Activated CD4-positive, alpha-beta T cell treated with anti-CD3 and anti-CD28 coated beads, Interleukin-10, Interleukin-2, amounts not matched to agents 100 ng/mL and 50 ng/mL, durations not matched to agents 16 hours and 8 hours (primary cell): ENCODE data around the gene YPEL3.

ENCODE experiments used
- DNase-seq: peaks from one replicate; pipeline ENCODE4 v3.0.0-alpha.2; 2020

The YPEL3 gene

DNA sequence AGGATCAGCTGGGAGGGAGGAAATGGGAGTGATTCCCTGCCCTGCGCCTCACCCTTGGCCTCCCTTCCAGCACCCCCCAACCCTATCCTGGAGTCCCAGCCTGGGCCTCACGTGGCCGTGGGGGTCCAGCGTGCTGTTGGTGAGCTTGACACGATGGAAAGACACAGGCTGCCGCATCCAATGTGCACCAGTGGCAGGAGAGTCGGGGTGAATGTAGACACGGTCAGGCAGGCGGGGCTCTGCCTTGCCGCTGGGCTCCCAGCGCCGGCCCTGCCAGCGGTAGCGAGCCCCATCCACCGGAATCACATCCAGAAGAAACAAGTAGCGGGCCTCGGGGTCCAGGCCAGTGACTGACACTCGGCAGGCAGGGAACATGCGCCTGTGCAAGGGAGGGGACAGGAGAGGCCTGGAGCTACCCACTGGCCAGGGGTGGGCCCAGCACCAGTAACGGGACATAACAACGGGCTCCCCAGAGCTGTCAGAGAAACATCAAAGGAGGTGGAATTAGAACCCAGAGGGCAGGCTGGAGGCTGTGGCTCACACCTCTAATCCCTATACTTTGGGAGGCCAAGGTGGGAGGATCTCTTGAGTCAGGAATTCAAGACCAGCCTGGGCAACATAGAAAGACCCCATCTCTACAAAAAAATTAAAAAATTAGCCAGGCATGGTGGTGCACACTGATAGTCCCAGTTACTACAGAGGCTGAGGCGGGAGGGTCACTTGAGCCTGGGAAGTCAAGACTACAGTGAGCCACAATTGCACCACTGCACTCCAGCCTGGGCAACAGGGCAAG lies 7.0 kb downstream of the YPEL3 start:
- no peak for DNase-seq

DNA sequence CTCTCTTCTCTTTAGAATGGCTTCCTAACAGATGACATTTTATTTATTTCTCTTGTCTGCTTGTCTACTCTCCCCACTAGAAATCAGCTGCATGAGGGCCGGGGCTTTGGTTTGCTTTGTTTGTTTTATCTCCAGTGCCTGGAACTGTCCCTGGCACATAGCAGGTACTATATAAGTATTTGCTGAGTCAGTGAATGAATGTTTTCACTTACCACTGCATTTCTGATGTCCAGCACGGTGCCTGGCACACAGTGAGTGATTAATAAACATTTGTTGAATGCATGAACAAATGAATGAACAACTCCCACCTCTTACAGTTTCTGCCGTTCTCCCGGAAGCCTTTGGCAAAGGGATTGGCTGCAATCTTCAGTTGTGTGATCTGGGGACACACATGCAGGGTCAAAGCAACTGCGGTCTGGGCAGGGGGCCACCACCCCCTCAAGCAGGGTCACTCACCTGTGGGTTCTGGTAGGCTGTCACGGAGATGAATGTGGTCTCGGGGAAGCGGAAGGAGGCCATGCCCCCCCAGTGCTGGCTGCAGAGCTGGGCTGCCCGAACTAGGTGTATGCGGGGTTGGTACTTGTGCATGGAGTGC lies 7.7 kb downstream of the YPEL3 start:
- DNase-seq: no peak

- no peak for DNase-seq
Observed at GRCh38 chr16:30087181-30087898, 8.7 kb downstream of the YPEL3 start.

- DNase-seq: no peak
Observed at GRCh38 chr16:30086291-30087140, 9.5 kb downstream of the YPEL3 start.

DNA sequence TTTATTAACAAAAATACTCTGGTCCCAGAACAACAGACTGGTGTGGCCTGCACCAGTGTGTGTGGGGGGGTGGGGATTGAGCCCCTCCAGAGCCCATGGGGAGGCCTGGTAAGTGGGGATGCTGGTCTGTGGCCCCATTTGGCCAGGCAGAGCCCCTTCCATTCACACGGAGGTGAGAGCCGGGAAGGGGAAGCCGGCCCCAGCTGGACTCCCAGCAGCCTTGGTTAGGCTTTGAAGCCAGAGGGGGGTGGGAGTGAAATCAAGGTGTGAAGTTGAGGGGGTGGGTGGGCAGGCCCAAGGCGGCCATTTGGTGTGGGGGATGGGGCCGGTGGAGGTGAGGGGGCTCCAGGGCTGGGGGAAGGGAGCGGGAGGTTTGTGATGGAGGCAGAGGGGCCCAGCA lies 10.2 kb downstream of the YPEL3 start:
- DNase-seq: no peak

GRCh38 chr16:30085247-30085646 lies 10.8 kb downstream of the YPEL3 start:
- no peak for DNase-seq

- DNase-seq: no peak
Observed at GRCh38 chr16:30084816-30085159, 11.2 kb downstream of the YPEL3 start.

DNA sequence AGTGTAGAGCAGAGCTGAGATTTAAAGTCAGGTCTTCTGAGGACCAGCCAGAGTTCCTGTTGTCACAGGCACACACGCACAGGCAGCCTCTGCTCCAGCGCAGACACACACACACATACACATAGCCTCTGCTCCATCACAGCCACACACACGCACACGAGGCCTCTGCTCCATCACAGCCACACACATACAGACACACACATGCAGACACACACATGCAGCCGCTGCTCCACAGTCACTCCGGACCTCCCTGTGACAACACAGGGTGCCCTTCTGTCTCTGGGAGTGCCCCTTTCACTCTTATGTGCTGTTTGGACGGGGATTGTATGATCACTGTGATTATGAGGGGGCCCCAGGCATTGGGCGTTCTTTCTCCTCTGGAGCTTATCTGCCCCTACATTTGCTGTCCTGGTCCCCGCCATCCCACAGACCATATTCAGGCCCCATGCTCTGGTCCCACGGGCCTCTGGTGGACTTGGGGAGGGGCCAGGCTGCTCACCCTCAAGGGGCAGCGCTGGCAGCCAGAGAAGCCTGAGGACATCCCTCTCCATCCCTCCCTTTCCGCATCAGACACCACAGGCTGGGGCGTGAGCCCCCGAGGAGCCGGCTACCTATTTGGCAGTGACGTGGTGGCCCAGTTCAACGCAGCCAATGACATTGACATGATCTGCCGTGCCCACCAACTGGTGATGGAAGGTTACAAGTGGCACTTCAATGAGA lies 11.8 kb downstream of the YPEL3 start:
- DNase-seq: no peak

DNA sequence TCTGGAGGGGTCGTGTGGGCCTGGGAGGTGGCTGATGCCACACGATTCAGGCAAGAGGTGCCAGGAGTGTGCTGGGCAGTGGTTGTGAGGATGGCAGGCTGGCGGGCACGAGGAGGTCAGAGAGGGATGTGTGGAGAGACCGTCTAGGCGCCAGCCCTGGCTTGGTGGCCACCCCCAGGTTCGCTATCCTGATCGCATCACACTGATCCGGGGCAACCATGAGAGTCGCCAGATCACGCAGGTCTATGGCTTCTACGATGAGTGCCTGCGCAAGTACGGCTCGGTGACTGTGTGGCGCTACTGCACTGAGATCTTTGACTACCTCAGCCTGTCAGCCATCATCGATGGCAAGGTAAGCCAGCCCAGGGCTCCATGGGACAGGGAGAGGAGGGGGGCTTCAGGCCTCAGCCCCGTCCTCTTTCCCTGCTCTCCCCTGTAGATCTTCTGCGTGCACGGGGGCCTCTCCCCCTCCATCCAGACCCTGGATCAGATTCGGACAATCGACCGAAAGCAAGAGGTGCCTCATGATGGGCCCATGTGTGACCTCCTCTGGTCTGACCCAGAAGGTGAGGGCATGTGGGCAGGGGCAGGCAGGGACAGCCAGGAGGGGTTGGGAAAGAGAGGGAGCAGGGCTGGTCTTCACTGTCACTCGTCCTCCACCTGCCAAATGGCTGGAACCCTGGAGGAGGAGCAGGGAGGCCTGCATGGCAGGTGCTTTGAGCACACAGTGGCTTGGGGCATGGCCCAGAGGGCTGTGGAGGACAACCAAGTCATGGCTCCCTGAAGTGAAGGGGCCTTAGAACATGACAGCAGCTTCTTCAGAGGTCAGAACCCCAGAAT lies 12.6 kb downstream of the YPEL3 start:
- no peak for DNase-seq

DNA sequence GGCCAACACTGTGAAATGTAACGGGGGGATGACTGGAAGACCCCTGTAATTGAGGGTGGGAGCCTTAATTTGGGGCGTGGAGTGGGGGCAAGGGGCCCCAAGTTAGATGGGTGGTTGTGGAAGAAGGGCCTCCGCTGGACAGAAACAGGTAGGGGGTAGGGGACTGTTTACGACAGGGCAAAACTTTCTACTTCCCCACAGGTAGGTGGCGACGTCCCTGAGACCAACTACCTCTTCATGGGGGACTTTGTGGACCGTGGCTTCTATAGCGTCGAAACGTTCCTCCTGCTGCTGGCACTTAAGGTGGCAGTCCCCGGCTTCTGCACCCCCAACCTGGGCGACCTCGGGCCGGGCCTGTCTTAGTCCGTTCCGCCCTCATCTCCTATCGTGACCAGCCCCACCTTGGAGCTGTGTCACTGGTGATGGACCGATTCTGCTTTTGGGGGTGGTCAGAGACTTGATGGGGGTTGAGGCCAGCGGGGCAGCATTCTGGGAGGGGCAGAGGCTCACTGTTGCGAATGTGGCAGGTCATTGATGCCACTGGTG lies 13.4 kb downstream of the YPEL3 start:
- DNase-seq: no peak

- DNase-seq: no peak
Observed at GRCh38 chr16:30079480-30079879, 16.5 kb downstream of the YPEL3 start.

DNA sequence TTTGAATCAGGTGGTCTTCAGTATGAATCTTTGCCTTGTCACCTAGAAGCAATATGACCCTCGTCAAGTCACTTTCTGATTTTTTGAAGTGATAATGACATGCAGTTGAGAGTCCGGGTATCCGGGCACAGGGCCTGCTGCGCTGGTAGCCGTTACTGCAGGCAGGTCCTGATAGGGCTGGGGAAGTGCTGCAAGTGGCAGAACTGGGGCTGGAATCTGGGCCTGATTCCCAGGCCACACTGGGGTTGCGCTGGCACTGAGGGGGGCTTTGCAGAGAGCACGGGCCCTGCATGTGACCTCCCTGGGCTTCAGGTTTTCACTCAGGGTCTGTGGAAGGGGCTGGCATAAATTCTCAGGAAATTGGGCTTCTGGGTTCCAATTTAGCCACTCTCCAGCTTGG lies 17.3 kb downstream of the YPEL3 start:
- no peak for DNase-seq

DNA sequence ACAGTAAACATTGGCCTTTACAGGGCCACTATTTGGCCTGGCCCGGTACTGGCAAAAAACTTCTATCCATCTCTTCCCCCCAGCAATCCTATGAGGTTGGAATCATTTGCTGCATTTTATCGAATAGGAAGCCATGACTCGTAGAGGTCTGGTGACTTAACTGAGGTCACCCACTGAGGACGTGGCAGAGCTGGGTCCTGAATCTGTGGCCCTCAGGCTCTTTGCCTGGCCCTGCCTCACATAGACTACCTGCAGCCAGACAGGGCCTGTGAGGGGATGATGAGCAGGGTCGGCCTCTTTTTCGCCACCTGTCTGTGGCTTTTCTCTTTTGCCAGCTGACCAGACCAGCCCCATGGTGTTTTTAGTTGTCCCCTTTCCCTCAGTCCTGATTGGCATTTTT lies 18.4 kb downstream of the YPEL3 start:
- no peak for DNase-seq

- DNase-seq: no peak
Observed at GRCh38 chr16:30076276-30076791, 19.7 kb downstream of the YPEL3 start.

- DNase-seq: peak; percentile 92
Observed at GRCh38 chr16:30075503-30076275, 20.3 kb downstream of the YPEL3 start, which contains the start of gene PPP4C. Gene PPP4C, plus strand, starts transcription at chr16:30075994. Its CDS starts 384 bp downstream, at chr16:30076378.

DNA sequence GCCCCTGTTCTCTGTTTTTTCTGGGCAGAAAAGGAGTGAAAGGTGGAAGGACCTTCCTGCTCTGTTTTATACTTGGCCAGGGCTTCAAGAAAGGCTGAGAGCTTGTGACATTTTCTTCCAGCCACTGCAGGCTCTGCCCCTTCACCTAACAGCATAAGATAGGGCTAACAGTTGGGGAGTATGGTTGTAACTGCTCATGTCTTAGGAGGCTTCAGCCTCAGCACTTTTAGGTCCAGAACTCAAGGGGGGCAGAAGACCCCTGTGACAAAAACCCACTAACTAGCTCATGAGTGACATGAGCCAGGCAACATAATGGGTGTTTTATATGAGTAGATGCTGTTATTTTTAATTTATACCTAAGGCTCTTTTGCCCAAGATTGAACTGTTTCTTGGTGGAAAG lies 25.5 kb downstream of the YPEL3 start:
- DNase-seq: no peak

DNA sequence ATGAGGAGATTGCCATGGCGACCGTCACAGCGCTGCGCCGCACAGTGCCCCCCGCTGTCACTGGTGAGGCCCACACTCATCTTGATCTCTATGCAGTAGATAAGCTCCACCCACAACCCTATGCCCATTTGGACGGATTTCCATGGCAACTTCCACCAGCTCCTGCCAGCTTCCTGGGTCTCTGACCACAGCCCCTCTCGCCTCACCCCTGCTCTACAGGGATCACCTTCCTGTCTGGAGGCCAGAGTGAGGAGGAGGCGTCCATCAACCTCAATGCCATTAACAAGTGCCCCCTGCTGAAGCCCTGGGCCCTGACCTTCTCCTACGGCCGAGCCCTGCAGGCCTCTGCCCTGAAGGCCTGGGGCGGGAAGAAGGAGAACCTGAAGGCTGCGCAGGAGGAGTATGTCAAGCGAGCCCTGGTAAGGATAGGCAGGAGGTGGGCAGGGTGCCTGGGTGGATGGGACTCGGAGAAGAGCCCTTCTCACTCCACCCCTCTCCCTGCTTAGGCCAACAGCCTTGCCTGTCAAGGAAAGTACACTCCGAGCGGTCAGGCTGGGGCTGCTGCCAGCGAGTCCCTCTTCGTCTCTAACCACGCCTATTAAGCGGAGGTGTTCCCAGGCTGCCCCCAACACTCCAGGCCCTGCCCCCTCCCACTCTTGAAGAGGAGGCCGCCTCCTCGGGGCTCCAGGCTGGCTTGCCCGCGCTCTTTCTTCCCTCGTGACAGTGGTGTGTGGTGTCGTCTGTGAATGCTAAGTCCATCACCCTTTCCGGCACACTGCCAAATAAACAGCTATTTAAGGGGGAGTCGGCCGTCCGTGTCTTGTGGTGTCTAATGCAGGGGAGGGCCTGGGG lies 26.2 kb downstream of the YPEL3 start:
- no peak for DNase-seq

DNA sequence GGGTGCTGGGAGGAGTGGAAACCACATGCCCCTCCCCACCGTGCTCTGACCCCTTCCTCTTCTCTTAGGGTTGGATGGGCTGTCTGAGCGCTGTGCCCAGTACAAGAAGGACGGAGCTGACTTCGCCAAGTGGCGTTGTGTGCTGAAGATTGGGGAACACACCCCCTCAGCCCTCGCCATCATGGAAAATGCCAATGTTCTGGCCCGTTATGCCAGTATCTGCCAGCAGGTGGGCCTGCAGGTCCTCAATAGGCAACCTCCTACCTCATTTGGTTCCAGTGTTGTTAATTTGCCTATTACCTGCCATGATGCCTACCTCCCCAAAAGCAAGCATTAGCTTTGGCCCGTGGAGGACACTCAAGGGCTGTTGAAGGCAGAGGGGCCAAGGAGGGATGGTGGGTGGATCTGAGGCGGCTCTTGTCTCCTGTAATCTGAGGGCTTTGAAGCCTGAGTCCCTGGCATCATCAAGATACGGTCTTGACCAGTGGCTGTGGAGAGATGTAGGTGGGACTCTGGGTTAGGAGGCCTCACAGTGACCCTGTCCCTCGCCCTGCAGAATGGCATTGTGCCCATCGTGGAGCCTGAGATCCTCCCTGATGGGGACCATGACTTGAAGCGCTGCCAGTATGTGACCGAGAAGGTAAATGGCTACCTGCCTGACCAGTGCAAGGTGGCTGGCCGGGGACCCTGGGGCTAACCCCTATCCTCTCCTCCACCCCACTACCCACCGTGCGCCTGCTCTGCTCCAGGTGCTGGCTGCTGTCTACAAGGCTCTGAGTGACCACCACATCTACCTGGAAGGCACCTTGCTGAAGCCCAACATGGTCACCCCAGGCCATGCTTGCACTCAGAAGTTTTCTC lies 27.0 kb downstream of the YPEL3 start:
- peak; percentile 48 for DNase-seq
